OCI-LY7 (cell line): ENCODE measurements around the gene TBC1D10A. TPM values are rescaled to one million over a fixed set of nuclear protein-coding genes. Genes with fewer than 3 reads are reported as not detected.

Experiments used
- BruUV-seq: library from RNA; stranded (reverse); fragments of 400-500 nt; replicated peaks from 2 replicates; lab custom pipeline; 2021; lab: Mats Ljungman, UMichigan
- CTCF ChIA-PET: fragments of 300-600 bp; sonication (Branson Sonifier 250); formaldehyde crosslinking; loops from one replicate; lab custom pipeline; 2022; ENCODE audit warnings: antibody characterized with exemption; ENCODE audit not compliant: unreplicated experiment; lab: Charles Lee
- POLR2A ChIA-PET: fragments of 300-600 bp; sonication (Branson Sonifier 250); formaldehyde crosslinking; loops from one replicate; lab custom pipeline; 2022; ENCODE audit warnings: antibody characterized with exemption; lab: Charles Lee
- DNase-seq: peaks from one replicate; pipeline ENCODE4 v3.0.0-alpha.2; 2015; ENCODE audit warnings: low spot score
- H2AFZ ChIP-seq: fragments of 200-600 bp; sonication (generic), shearing (Covaris generic); 2 replicates; pipeline ENCODE4 v1.6.1; 2014; ENCODE audit warnings: mild to moderate bottlenecking, antibody characterized with exemption, low read length, moderate library complexity
- H3K27ac ChIP-seq: fragments of 200-600 bp; sonication (generic); 2 replicates; pipeline ENCODE4 v1.5.1; 2014; ENCODE audit warnings: mixed run types, low read depth, mild to moderate bottlenecking, moderate library complexity, low read length, inconsistent platforms; ENCODE audit not compliant: poor library complexity, severe bottlenecking
- H3K36me3 ChIP-seq: fragments of 200-600 bp; sonication (generic); 2 replicates; pipeline ENCODE4 v1.6.1; 2014; ENCODE audit warnings: mild to moderate bottlenecking, antibody characterized with exemption, low read length, moderate library complexity, mixed read lengths; ENCODE audit not compliant: insufficient read depth
- H3K4me1 ChIP-seq: fragments of 200-600 bp; sonication (generic); 2 replicates; pipeline ENCODE4 v1.5.1; 2014; ENCODE audit warnings: mild to moderate bottlenecking, low read length; ENCODE audit not compliant: insufficient read depth, poor library complexity, severe bottlenecking
- H3K4me2 ChIP-seq: fragments of 200-600 bp; sonication (generic); 2 replicates; pipeline ENCODE4 v1.6.1; 2014; ENCODE audit warnings: mild to moderate bottlenecking, low read length
- H3K4me3 ChIP-seq: fragments of 200-600 bp; sonication (generic); 2 replicates; pipeline ENCODE4 v1.5.1; 2014; ENCODE audit warnings: mild to moderate bottlenecking, low read depth, low read length; ENCODE audit not compliant: poor library complexity, severe bottlenecking
- H3K79me2 ChIP-seq: fragments of 200-600 bp; sonication (generic); 2 replicates; pipeline ENCODE4 v1.6.1; 2016; ENCODE audit warnings: low read depth, mild to moderate bottlenecking, low read length, moderate library complexity, mixed read lengths; ENCODE audit not compliant: insufficient read depth
- H3K9me2 ChIP-seq: fragments of 200-600 bp; sonication (generic); 2 replicates; pipeline ENCODE4 v1.6.1; 2016; ENCODE audit warnings: mild to moderate bottlenecking, low read length, mixed read lengths; ENCODE audit not compliant: insufficient read depth
- H3K9me3 ChIP-seq: fragments of 200-600 bp; sonication (generic); 2 replicates; pipeline ENCODE4 v1.6.1; 2014; ENCODE audit warnings: mild to moderate bottlenecking, mixed run types, low read length, mixed read lengths
- H4K20me1 ChIP-seq: fragments of 200-600 bp; sonication (generic); 2 replicates; pipeline ENCODE4 v1.6.1; 2014; ENCODE audit warnings: mild to moderate bottlenecking, antibody characterized with exemption, low read length, moderate library complexity, mixed read lengths; ENCODE audit not compliant: insufficient read depth
- EZH2phosphoT487 ChIP-seq: fragments of 200-600 bp; sonication (generic); IDR thresholded peaks from 2 replicates; pipeline ENCODE4 v1.6.1; 2018; ENCODE audit warnings: low read depth, borderline replicate concordance, mild to moderate bottlenecking, mixed run types, antibody characterized with exemption, low read length, moderate library complexity, mixed read lengths
- intact Hi-C: fragments of 100-400 bp; cut with micrococcal nuclease; formaldehyde crosslinking; loops from one replicate; pipeline ENCODE4 v1.10.0; 2022; ENCODE audit not compliant: unreplicated experiment
- total RNA-seq, 2 experiments: library from RNA; depleted of rRNA in 1 of 2; stranded (reverse); fragments of >200 nt in 1 of 2; shearing (Covaris generic) in 1 of 2; gene quantifications; 2 replicates each; pipeline ENCODE4 v1.2.3, GENCODE V29; 2014 to 2022
- TF ChIP-seq, protein P1 (sequence below): fragments of 200-600 bp; sonication (generic); conservative IDR thresholded peaks from 2 replicates; pipeline ENCODE4 v1.5.1; 2014; ENCODE audit warnings: mild to moderate bottlenecking, antibody characterized with exemption, low read length, moderate library complexity, mixed read lengths

The TBC1D10A gene
- total RNA-seq, 2 experiments from 2014 or later = 15.1 to 16.2 TPM

DNA sequence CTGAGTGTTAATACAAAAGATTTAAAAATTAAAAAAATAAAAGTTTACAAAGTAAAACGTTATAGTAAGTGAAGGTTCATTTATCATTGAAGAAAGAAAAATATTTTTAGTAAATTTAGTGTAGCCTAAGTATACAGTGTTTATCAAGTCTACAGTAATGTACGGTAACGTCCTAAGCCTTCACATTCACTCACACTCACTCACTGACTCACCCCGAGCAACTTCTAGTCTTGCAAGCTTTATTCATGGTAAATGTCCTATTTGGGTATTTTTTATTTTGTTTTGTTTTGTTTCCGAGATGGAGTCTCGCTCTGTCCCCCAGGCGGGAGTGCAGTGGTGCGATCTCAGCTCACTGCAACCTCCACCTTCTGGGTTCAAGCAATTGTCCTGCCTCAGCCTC, 46.2 kb downstream of the TBC1D10A start:
- TF ChIP-seq, protein P1, sequence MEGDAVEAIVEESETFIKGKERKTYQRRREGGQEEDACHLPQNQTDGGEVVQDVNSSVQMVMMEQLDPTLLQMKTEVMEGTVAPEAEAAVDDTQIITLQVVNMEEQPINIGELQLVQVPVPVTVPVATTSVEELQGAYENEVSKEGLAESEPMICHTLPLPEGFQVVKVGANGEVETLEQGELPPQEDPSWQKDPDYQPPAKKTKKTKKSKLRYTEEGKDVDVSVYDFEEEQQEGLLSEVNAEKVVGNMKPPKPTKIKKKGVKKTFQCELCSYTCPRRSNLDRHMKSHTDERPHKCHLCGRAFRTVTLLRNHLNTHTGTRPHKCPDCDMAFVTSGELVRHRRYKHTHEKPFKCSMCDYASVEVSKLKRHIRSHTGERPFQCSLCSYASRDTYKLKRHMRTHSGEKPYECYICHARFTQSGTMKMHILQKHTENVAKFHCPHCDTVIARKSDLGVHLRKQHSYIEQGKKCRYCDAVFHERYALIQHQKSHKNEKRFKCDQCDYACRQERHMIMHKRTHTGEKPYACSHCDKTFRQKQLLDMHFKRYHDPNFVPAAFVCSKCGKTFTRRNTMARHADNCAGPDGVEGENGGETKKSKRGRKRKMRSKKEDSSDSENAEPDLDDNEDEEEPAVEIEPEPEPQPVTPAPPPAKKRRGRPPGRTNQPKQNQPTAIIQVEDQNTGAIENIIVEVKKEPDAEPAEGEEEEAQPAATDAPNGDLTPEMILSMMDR = no peak
- TF ChIP-seq EZH2phosphoT487 = no peak
- Histone ChIP-seq H2AFZ (no peak overlapping the region), H3K4me1 (peaks cover 7% of the 10 kb centered on the region), H3K9me2 (no peaks in the 10 kb centered on the region), H3K4me3 (no peak overlapping the region), H4K20me1 (no peaks in the 10 kb centered on the region), H3K36me3 (no peaks in the 10 kb centered on the region), H3K27ac (no peak overlapping the region), H3K79me2 (no peaks in the 10 kb centered on the region), H3K9me3 (no peaks in the 10 kb centered on the region), H3K4me2 (no peak overlapping the region)
- ChIA-PET CTCF (no interaction called here), POLR2A (interaction anchor here (0.6 kb wide), 1 partner anchor 103 kb away, joined by 3 read pairs; no protein-coding TSS in a partner anchor)
- BruUV-seq = no TSS peak
- intact Hi-C loops = loop anchor here (10.0 kb wide), 1 partner anchor 204 kb away; no protein-coding TSS in a partner anchor
- DNase-seq = no peak

DNA sequence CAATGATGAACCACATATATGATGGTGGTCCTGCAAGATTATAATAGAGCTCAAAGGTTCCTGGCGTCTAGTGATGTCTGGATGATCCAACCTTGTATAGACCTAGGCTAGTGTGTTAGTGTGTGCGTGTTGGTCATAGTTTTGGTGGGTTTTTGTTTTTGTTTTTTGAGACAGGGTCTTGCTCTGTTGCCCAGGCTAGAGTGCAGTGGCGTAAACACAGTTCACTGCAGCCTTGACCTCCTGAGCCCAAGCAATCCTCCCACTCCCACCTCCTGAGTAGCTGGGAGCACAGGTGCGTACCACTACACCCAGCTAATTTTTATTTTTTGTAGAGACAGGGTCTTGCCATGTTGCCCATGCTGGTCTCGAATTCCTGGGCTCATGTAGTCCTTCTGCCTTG, 46.8 kb downstream of the TBC1D10A start:
- H3K4me1 ChIP-seq = peaks cover 11% of the 10 kb centered on the region
- ChIA-PET POLR2A (no interaction called here), CTCF (no interaction called here)
- H3K9me3 ChIP-seq = no peaks in the 10 kb centered on the region
- no peaks in the 10 kb centered on the region for H4K20me1 ChIP-seq
- no peaks in the 10 kb centered on the region for H3K9me2 ChIP-seq
- TF ChIP-seq, protein P1 = no peak
- no peak for TF ChIP-seq EZH2phosphoT487
- H2AFZ ChIP-seq = no peak overlapping the region
- intact Hi-C loops = loop anchor here (10.0 kb wide), 1 partner anchor 205 kb away; no protein-coding TSS in a partner anchor
- no peak overlapping the region for H3K4me2 ChIP-seq
- no peak overlapping the region for H3K27ac ChIP-seq
- no peak overlapping the region for H3K4me3 ChIP-seq
- no peaks in the 10 kb centered on the region for H3K36me3 ChIP-seq
- DNase-seq = no peak
- no peaks in the 10 kb centered on the region for H3K79me2 ChIP-seq
- no TSS peak for BruUV-seq

DNA sequence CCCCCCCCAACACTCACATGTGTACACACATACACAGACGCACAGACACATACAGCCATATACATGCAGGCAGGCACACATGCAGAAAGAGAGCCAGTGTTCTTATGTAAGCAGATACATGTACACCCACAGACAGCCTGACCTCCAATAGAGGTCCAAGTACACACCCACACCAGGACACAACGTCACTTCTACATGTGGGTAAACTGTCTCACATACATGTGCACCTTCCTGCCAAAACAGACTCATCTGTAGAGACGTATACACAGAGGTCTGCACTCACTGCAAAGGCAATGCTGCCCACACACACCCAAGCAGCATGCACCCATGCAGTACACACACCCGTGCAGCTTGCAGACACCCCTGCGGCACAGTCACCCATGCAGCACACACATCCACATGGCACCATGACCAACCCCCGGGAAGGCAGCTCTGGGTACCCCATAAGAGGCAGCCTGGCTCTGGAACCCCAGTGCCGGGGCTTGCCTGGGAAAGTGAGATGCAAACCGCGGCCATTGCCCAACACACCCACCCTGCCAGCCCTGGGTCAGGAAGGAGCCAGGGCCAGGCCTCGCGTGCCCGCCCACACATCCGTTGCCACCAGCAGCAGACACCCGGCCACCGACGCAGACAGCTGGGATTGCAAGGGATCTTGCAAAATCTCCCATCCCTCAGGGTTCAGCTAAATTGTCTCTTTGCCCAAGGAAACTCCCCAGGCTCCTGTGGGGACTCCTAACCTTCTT, 47.5 kb downstream of the TBC1D10A start:
- TF ChIP-seq, protein P1 = no peak
- no peak for TF ChIP-seq EZH2phosphoT487
- Histone ChIP-seq H2AFZ (no peak overlapping the region), H3K4me2 (no peak overlapping the region), H3K9me3 (no peaks in the 10 kb centered on the region), H4K20me1 (no peaks in the 10 kb centered on the region), H3K79me2 (no peaks in the 10 kb centered on the region), H3K27ac (no peak overlapping the region), H3K9me2 (no peaks in the 10 kb centered on the region), H3K4me3 (no peak overlapping the region), H3K36me3 (no peaks in the 10 kb centered on the region), H3K4me1 (peaks cover 11% of the 10 kb centered on the region)
- POLR2A ChIA-PET = no interaction called here
- BruUV-seq = no TSS peak
- no peak for DNase-seq
- intact Hi-C loops = no loop called here
- CTCF ChIA-PET = no interaction called here
